Epithelial cell of proximal tubule (primary cell): ENCODE data around the gene RBM20. TPM values are rescaled to one million over a fixed set of nuclear protein-coding genes. Genes with fewer than 3 reads are reported as not detected.
"Not testable (repeated sequence)": the region's sequence is repeated elsewhere in the genome, so short reads cannot be mapped to it uniquely, and the experiment has no call there.

Experiments
- DNase-seq: peaks from one replicate; pipeline ENCODE4 v3.0.0-alpha.2; 2011; ENCODE audit warnings: low read depth
- H3K4me3 ChIP-seq: 2 replicates; pipeline ENCODE4 v1.5.1; 2011; ENCODE audit warnings: low read depth, mild to moderate bottlenecking, low read length
- CTCF ChIP-seq: conservative IDR thresholded peaks from 2 replicates; pipeline ENCODE4 v1.5.1; 2012; ENCODE audit warnings: low read depth, mild to moderate bottlenecking, low read length
- total RNA-seq: library from RNA; depleted of rRNA; stranded (reverse); fragments of >200 nt; gene quantifications from 2 replicates; pipeline ENCODE4 v1.2.3, GENCODE V29; 2015

Gene RBM20
- total RNA-seq, 1 donor from 2014 or later = 0.46 TPM

- TF ChIP-seq CTCF = no peak
Measured at GRCh38 chr10:110659558-110659957, 15.4 kb downstream of the RBM20 start.

DNA sequence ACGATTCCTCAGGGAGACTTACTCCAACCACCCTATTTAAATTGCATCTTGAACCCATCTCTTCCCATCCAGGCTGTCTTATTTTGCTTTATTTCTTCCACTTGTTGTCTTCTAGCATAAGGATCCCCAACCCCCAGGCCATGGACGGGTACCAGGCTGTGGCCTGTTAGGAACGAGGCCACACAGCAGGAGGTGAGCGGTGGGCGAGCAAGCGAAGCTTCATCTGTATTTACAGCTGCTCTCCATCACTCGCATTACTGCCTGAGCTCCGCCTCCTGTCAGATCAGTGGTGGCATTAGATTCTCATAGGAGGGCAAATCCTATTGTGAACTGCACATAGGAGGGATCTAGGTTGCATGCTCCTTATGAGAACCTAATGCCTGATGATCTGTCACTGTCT is 16.2 kb downstream of the RBM20 start:
- DNase-seq, H3K4me3 ChIP-seq: not testable (repeated sequence)

More at GRCh38 chr10:110659558-110659957, 15.4 kb downstream of the RBM20 start:
- H3K4me3 ChIP-seq = no peak overlapping the region
- DNase-seq = no peak

GRCh38 chr10:110661292-110661691 is 17.2 kb downstream of the RBM20 start:
- no peak for TF ChIP-seq CTCF
- H3K4me3 ChIP-seq = no peak overlapping the region
- no peak for DNase-seq

- TF ChIP-seq CTCF = no peak
- no peak overlapping the region for H3K4me3 ChIP-seq
- peak; percentile 88 for DNase-seq
Measured at GRCh38 chr10:110664483-110665420, 20.6 kb downstream of the RBM20 start.

GRCh38 chr10:110666259-110666658 is 22.1 kb downstream of the RBM20 start:
- not testable (repeated sequence) for H3K4me3 ChIP-seq, DNase-seq

- DNase-seq = no peak
- no peak for TF ChIP-seq CTCF
- H3K4me3 ChIP-seq = no peak overlapping the region
Measured at GRCh38 chr10:110666673-110667072, 22.5 kb downstream of the RBM20 start.

- H3K4me3 ChIP-seq = no peak overlapping the region
- DNase-seq = no peak
- no peak for TF ChIP-seq CTCF
Measured at GRCh38 chr10:110667620-110668343, 23.6 kb downstream of the RBM20 start.

GRCh38 chr10:110668443-110668842 is 24.3 kb downstream of the RBM20 start:
- TF ChIP-seq CTCF = no peak

More at GRCh38 chr10:110668443-110668842, 24.3 kb downstream of the RBM20 start:
- DNase-seq = no peak
- no peak overlapping the region for H3K4me3 ChIP-seq
